ENCODE data around the gene SPR. TPM values are rescaled to one million over a fixed set of nuclear protein-coding genes. Genes with fewer than 3 reads are reported as not detected.

The SPR gene
- polyA plus RNA-seq, 3 donors from 2014 or later: 1.2 to 2.2 (median 1.4) TPM

DNA sequence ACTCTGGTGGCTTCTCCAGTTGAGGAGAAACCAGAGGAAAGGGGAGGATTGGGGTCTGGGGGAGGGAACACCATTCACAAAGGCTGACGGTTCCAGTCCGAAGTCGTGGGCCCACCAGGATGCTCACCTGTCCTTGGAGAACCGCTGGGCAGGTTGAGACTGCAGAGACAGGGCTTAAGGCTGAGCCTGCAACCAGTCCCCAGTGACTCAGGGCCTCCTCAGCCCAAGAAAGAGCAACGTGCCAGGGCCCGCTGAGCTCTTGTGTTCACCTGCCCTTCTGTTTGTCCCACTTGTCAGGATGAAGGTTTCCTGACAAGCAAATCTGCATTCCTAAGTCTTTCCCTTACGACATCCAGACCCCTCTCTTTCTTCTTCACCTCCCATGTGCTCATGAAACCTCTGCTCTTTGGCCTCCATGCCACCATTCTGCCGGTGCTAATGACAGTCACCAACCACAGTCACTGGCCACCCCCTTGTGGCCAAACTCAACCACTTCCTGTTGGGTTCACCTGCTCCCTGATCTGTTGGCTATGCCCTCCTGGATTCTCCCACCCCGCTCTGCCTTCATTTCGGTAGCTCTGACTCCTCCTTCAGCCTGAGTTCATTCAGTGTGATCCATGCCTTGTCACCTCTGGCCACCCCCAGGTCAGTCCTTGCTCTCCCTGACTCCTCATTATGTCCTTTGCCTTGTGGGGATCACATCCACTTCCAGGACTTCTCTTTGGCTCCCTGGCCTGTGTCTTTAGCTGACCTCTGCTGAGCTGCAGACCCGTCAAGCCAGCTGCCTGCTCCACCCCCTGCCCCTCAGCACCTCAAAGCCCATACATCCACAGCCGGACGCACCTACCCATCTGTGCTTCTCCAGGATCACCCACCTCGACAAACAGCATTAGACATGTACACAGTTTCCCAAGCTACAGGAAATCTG is 47.7 kb downstream of the SPR start:
- no peaks in the 10 kb centered on the region for H3K36me3 Mint-ChIP-seq
- no peak for DNase-seq
- peaks cover 0 to under 1% (median 0%) of the 10 kb centered on the region in 3 donors for H3K27me3 Mint-ChIP-seq (ENCODE audit: low read depth in 3 of 3)
- peaks cover 8 to 9% of the 10 kb centered on the region in 2 donors for H3K4me1 Mint-ChIP-seq
- H3K4me3 Mint-ChIP-seq: no peak overlapping the region
- peak overlapping the region in 1 of 6 donors; percentile 45 for H3K27ac Mint-ChIP-seq
- H3K9me3 Mint-ChIP-seq: no peaks in the 10 kb centered on the region

DNA sequence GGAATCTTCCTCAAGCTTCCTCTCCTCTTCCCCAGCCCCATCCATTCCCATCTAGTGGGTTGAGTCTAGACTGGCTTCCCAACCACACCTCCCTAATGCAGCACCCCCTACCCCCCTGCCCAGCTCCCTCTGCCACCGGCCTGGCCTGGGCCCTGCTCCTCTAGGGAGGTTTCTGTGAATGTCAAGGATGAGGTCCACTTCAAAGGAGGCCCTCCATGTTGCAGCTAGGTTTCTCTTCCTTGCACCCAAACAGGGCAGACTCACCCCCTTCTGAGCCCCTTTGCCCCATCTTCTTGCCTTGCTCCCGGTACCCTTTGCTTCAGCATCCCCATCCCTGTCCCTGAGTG is 48.4 kb downstream of the SPR start:
- Mint-ChIP-seq H3K36me3 (no peaks in the 10 kb centered on the region), H3K9me3 (no peaks in the 10 kb centered on the region), H3K27ac (peak overlapping the region in 1 of 6 donors; percentile 45), H3K4me3 (no peak overlapping the region), H3K4me1 (peaks cover 8 to 9% of the 10 kb centered on the region in 2 donors), H3K27me3 (ENCODE audit: low read depth in 3 of 3) (peaks cover 0 to 3% (median 0%) of the 10 kb centered on the region in 3 donors)
- no peak for DNase-seq

DNA sequence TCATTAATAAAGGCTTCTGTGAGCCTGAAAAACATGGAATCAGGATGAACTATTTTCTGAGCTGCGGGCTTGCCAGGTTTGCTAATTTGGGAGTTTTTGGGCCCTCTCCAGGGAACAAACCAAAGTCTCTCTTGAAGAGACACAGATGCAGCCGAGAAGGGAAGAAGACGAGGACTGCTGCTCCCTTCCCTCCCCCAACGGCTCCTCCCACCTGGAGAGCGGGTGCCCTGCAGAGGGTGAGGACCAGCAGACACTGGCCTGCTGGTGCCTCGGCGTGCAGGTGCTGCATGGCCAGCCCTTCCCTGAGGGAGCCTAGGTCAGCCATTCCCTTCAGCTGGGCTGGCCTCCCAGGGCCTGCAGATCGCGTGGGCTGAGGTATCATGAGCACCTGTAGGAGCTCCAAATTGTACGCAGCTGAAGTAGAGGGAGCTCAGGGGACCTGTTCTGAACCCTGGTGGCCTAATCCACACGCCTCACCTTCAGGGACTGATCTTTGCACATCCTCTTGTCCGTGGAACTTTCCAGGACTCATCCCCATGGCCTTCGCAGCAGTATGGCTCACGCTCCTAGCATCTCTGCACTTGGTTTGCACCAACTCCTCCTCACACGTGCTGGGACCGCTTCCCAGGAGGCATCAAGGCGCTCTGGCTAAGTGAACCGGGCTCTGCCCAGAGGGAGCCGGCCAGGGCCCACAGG is 49.6 kb downstream of the SPR start:
- Mint-ChIP-seq H3K9me3 (no peaks in the 10 kb centered on the region), H3K4me1 (peaks cover 8 to 9% of the 10 kb centered on the region in 2 donors), H3K27me3 (ENCODE audit: low read depth in 3 of 3) (peaks cover 0 to 3% (median 0%) of the 10 kb centered on the region in 3 donors), H3K27ac (no peak overlapping the region), H3K4me3 (no peak overlapping the region), H3K36me3 (no peaks in the 10 kb centered on the region)
- DNase-seq: no peak

DNA sequence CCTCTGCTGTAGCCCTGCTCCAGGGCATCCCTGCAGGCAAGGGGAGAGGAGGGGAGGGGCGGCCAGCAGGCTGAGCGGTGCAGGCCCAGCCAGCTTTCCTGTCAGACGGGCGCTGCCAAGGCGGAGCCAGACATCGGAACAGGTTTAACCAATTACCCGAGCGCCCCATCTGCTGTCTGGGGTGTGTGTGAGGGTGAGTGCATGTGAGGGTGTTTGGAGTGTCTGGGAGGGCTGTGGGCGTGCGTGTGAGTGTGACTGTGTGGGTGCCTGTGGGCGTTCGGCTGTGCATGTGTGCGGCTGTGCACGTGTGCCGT is 50.1 kb downstream of the SPR start:
- no peak overlapping the region for H3K27ac Mint-ChIP-seq
- H3K4me1 Mint-ChIP-seq: peaks cover 8 to 9% of the 10 kb centered on the region in 2 donors
- no peak overlapping the region for H3K4me3 Mint-ChIP-seq
- no peak for DNase-seq
- peaks cover 0 to 3% (median 0%) of the 10 kb centered on the region in 3 donors for H3K27me3 Mint-ChIP-seq (ENCODE audit: low read depth in 3 of 3)
- no peaks in the 10 kb centered on the region for H3K9me3 Mint-ChIP-seq
- no peaks in the 10 kb centered on the region for H3K36me3 Mint-ChIP-seq

DNA sequence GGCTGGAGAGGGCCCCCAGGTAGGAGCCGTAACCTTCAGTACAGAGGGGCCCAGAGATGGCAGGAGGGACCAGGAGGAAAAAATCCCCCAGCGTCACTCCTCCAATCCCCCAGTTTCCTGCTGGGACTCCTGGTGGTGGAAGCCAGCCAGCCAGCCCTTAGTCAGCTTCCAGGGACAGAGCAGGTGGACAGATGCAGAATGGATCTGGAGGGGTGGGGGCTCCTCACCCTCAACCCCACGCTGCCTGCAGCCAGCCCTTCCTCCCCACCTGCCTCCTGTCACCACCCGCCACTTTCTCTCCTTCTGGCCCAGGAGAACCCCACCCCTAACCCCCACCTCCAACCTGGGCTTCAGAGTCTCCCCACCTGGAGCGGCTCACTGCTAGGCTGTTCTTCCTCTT is 51.2 kb downstream of the SPR start:
- no peak for DNase-seq
- Mint-ChIP-seq H3K4me1 (peaks cover 8 to 9% of the 10 kb centered on the region in 2 donors), H3K36me3 (no peaks in the 10 kb centered on the region), H3K27ac (no peak overlapping the region), H3K27me3 (ENCODE audit: low read depth in 3 of 3) (peaks cover 0 to 3% (median 2%) of the 10 kb centered on the region in 3 donors), H3K4me3 (no peak overlapping the region), H3K9me3 (no peaks in the 10 kb centered on the region)

DNA sequence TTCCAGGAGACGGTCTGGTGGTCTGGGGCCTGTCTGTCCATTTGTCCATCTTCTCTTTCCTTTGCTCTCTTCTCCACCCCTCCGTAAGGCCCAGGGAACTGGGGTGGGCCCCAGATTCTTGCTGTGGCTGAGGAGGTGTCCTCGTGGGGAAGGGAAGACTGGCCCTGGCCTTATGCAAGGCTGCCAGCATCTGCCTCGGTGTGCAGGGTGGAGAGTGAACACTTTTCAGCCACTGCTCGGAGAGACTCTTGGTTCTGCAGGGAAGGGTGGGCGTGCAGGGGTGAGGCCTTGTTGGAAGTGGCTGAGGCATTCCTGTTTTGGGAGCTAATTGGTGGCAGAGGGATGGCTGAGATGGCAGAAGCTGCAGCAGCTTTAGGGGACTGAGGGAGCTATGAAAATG is 53.2 kb downstream of the SPR start:
- peak overlapping the region in 1 of 6 donors; percentile 45 for H3K27ac Mint-ChIP-seq
- peaks cover 0 to 3% (median 2%) of the 10 kb centered on the region in 3 donors for H3K27me3 Mint-ChIP-seq (ENCODE audit: low read depth in 3 of 3)
- peaks cover 1 to 2% of the 10 kb centered on the region in 2 donors for H3K4me1 Mint-ChIP-seq
- no peak for DNase-seq
- no peaks in the 10 kb centered on the region for H3K9me3 Mint-ChIP-seq
- H3K36me3 Mint-ChIP-seq: no peaks in the 10 kb centered on the region
- H3K4me3 Mint-ChIP-seq: no peak overlapping the region

DNA sequence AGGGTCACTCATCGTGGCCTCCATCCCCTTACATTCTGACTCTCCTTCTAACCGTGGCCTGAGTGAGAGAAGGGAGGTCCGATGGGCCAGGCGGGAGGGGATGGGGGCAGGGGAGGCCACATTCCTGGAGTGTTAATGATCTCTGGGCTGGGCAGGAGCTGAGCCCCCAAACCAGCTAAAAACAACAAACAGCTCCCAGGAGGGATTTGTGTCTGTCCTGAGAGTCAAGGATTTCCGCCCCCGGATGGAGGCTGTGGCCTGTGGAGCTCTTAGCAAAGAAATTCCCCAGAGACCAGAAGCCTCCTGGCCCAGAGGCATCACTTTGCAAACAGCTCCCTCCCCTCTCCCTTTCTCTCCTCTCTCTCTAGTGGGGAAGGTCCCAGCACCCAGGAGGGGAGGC is 53.6 kb downstream of the SPR start:
- no peak for DNase-seq
- H3K36me3 Mint-ChIP-seq: no peaks in the 10 kb centered on the region
- no peaks in the 10 kb centered on the region for H3K9me3 Mint-ChIP-seq
- no peaks in the 10 kb centered on the region for H3K4me1 Mint-ChIP-seq
- H3K27me3 Mint-ChIP-seq (ENCODE audit: low read depth in 3 of 3): peaks cover 0 to 3% (median 2%) of the 10 kb centered on the region in 3 donors
- no peak overlapping the region for H3K4me3 Mint-ChIP-seq
- no peak overlapping the region for H3K27ac Mint-ChIP-seq

Other genes starting within 250 kb of the SPR start
- 1 to 10 TPM; 2.0 to 2.7 (median 2.5) TPM for gene EXOC6B, start 61.4 kb upstream of the SPR start, polyA plus RNA-seq
- not detected for gene EMX1, start 30.1 kb downstream of the SPR start, polyA plus RNA-seq
- 1 to 10 TPM; 2.4 to 4.5 (median 3.3) TPM for gene SFXN5, start 184.3 kb downstream of the SPR start, polyA plus RNA-seq
- gene RAB11FIP5, start 225.5 kb downstream of the SPR start, polyA plus RNA-seq: 1 to 10 TPM; 3.7 to 6.6 (median 5.0) TPM

Data from immature natural killer cell (primary cell).